ENCODE results near the gene TMEM38A. TPM values are rescaled to one million over a fixed set of nuclear protein-coding genes. Genes with fewer than 3 reads are reported as not detected.
"Not testable (repeated sequence)": the region's sequence is repeated elsewhere in the genome, so short reads cannot be mapped to it uniquely, and the experiment has no call there.

Gene TMEM38A
- total RNA-seq, 1 donor from 2014 or later, result 8.0 TPM

DNA sequence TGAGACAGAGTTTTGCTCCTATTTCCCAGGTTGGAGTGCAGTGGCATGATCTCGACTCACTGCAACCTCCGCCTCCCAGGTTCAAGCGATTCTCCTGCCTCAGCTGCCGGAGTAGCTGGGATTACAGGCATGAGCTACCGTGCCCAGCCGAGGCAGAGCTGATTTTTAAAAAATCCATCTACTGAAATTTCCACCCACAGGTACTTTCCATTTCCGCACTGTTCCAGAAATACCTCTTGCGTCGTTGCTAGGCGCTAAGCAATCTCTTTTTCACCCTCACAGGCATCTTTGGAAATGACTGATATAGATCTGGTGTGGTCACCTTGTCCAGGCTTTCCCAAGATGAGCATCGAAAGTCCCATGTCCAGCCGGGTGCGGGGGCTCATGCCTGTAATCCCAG lies 9.4 kb downstream of the TMEM38A start:
- TF ChIP-seq, protein P1, sequence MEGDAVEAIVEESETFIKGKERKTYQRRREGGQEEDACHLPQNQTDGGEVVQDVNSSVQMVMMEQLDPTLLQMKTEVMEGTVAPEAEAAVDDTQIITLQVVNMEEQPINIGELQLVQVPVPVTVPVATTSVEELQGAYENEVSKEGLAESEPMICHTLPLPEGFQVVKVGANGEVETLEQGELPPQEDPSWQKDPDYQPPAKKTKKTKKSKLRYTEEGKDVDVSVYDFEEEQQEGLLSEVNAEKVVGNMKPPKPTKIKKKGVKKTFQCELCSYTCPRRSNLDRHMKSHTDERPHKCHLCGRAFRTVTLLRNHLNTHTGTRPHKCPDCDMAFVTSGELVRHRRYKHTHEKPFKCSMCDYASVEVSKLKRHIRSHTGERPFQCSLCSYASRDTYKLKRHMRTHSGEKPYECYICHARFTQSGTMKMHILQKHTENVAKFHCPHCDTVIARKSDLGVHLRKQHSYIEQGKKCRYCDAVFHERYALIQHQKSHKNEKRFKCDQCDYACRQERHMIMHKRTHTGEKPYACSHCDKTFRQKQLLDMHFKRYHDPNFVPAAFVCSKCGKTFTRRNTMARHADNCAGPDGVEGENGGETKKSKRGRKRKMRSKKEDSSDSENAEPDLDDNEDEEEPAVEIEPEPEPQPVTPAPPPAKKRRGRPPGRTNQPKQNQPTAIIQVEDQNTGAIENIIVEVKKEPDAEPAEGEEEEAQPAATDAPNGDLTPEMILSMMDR (conservative IDR thresholded peaks at IDR 0.05), result no peak
- Mint-ChIP-seq H3K36me3 (no peaks in the 10 kb centered on the region), H3K9me3 (no peaks in the 10 kb centered on the region)

DNA sequence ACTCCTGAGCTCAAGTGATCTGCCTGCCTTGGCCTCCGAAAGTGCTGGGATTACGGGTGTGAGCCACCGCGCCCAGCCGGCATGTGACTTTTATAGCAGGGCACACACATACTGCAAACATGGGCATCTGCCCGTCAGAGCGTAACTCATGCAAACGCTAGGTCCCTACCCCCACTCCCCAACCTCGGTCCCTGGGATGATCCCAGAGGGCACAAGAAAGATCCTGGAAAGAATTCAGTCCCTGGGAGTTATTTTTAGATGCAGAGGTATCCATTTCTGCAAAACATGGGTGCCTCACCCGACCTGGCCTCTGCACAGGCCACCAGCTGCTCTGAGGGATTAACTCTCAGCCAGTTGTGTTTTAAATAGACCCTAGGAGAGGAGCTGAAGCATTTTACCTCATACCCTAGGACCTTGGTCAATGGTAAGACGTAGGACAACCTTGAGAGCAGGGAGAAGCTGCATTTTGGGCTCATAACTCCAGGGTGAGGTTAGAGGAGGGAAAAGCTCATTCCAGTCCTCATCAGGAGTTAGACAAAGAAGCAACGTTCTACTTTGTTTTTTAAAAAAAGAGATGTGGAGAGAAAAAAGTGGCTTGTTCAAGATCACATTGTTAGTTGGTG lies 10.8 kb downstream of the TMEM38A start:
- no peak overlapping the region for H3K27ac Mint-ChIP-seq
- H3K4me3 Mint-ChIP-seq, result no peak overlapping the region
- no peak for DNase-seq (ENCODE audit: extremely low spot score, unreplicated experiment)
- peaks cover 5% of the 10 kb centered on the region for H3K4me1 Mint-ChIP-seq (ENCODE audit: unreplicated experiment)
- no peaks in the 10 kb centered on the region for H3K9me3 Mint-ChIP-seq
- TF ChIP-seq, protein P1 (conservative IDR thresholded peaks at IDR 0.05), result no peak
- no peaks in the 10 kb centered on the region for H3K36me3 Mint-ChIP-seq
- H3K27me3 Mint-ChIP-seq, result no peaks in the 10 kb centered on the region

More for the DNA sequence above, 9.4 kb downstream of the TMEM38A start:
- DNase-seq (ENCODE audit: extremely low spot score, unreplicated experiment), result no peak
- Mint-ChIP-seq H3K4me3 (no peak overlapping the region), H3K27me3 (no peaks in the 10 kb centered on the region), H3K27ac (no peak overlapping the region), H3K4me1 (ENCODE audit: unreplicated experiment) (no peaks in the 10 kb centered on the region)

DNA sequence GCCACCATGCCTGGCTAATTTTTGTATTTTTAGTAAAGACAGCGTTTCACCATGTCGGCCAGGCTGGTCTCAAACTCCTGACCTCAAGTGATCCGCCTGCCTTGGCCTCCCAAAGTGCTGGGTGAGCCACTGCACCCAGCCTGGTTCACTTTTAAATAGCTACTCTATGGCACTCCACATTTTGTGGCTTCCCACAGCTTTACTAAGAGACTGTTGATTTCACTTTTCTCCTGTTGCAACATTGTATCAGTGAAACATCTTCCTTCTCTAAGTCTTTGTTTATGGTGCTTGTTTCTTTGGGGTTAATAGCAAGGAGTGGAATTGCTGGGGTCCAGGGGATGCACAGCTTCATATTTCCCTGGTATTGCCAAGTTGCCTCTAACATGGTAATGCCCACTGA lies 12.3 kb downstream of the TMEM38A start:
- Mint-ChIP-seq H3K4me3 (no peak overlapping the region), H3K9me3 (no peaks in the 10 kb centered on the region), H3K4me1 (ENCODE audit: unreplicated experiment) (peaks cover 5% of the 10 kb centered on the region), H3K27ac (no peak overlapping the region), H3K36me3 (peaks cover 3% of the 10 kb centered on the region), H3K27me3 (no peaks in the 10 kb centered on the region)
- no peak for DNase-seq (ENCODE audit: extremely low spot score, unreplicated experiment)
- TF ChIP-seq, protein P1 (conservative IDR thresholded peaks at IDR 0.05), result no peak

DNA sequence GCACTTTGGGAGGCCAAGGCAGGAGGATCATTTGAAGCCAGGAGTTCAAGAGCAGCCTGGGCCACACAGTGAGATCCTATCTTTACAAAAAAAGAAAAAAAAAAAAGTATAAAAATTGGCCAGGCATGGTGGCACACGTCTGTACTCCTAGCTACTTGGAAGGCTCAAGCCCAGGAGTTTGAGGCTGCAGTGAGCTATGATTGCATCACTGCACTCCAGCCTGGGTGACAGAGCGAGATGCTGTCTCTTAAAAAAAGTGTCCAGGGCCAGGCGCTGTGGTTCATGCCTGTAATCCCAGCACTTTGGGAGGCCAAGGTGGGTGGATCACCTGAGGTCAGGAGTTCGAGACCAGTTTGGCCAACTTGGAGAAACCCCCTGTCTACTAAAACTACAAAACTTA lies 12.9 kb downstream of the TMEM38A start:
- not testable (repeated sequence) for H3K27me3 Mint-ChIP-seq; H3K4me3 Mint-ChIP-seq; DNase-seq (ENCODE audit: extremely low spot score, unreplicated experiment); H3K4me1 Mint-ChIP-seq (ENCODE audit: unreplicated experiment); H3K36me3 Mint-ChIP-seq; H3K9me3 Mint-ChIP-seq; H3K27ac Mint-ChIP-seq

DNA sequence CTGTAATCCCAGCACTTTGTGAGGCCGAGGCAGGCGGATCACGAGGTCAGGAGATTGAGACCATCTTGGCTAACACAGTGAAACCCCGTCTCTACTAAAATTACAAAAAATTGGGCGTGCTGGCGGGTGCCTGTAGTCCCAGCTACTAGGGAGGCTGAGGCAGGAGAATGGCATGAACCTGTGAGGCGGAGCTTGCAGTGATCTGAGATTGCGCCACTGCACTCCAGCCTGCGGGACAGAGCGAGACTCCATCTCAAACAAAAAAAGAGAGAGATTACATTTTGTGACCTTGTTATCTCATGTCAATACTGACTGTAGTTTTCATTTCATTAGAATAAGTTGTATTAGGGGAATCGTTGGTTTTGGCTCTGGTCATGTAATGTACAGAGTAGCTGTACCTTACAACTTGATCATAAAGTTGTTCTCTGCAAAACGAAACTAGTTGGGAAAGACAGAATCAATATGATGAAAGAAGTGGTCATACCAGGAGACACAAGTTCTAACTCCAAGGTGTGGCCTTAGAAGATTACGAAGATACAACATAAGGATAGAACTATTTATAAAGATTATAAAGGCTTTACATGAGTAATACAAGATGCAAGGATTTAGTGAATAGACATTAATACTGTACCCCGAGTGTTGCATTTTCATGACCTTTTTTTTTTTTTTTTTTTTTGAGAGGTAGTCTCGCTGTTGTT lies 15.3 kb downstream of the TMEM38A start:
- TF ChIP-seq, protein P1 (conservative IDR thresholded peaks at IDR 0.05), result no peak
- no peak overlapping the region for H3K4me3 Mint-ChIP-seq
- peaks cover 5% of the 10 kb centered on the region for H3K4me1 Mint-ChIP-seq (ENCODE audit: unreplicated experiment)
- H3K36me3 Mint-ChIP-seq, result peaks cover 11% of the 10 kb centered on the region
- no peaks in the 10 kb centered on the region for H3K27me3 Mint-ChIP-seq
- no peaks in the 10 kb centered on the region for H3K9me3 Mint-ChIP-seq
- H3K27ac Mint-ChIP-seq, result no peak overlapping the region
- DNase-seq (ENCODE audit: extremely low spot score, unreplicated experiment), result no peak

DNA sequence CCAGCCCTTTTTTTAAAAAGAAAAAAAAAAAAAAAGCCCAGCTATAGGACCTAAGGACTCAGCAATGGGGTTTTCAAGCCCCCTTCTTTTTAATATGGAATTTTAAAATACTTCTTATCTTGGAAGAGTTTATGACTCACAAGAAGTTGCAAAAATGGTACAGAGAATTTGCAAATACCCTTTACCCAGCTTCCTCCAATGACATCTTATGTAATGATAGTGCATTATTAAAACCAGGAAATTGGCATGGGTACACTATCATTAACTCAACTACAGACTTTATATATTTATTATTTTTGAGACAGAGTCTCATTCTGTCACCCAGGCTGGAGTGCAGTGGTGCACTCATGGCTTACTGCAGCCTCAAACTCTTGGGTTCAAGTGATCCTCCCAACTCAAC lies 16.1 kb downstream of the TMEM38A start:
- DNase-seq (ENCODE audit: extremely low spot score, unreplicated experiment), result no peak
- H3K27me3 Mint-ChIP-seq, result no peaks in the 10 kb centered on the region
- TF ChIP-seq, protein P1 (conservative IDR thresholded peaks at IDR 0.05), result no peak
- H3K9me3 Mint-ChIP-seq, result no peaks in the 10 kb centered on the region
- H3K4me3 Mint-ChIP-seq, result no peak overlapping the region
- H3K27ac Mint-ChIP-seq, result no peak overlapping the region
- peaks cover 15% of the 10 kb centered on the region for H3K36me3 Mint-ChIP-seq
- peaks cover 5% of the 10 kb centered on the region for H3K4me1 Mint-ChIP-seq (ENCODE audit: unreplicated experiment)
